Measurements from ENCODE around the gene CCNY.

Gene CCNY

GRCh38 chr10:35607475-35608327, 271.4 kb downstream of the CCNY start:
- H3K9me3 ChIP-seq (replicated peaks in 1 of 2; ENCODE audit: control insufficient read depth in 2 of 2, insufficient read depth in 1 of 2, low read depth in 1 of 2, low read length in 2 of 2): peaks cover 0 to 6% of the 10 kb centered on the region in 2 donors
- H3K4me1 ChIP-seq (ENCODE audit: control insufficient read depth in 2 of 2, insufficient read depth in 1 of 2, low read depth in 1 of 2, low read length in 2 of 2): no peaks in the 10 kb centered on the region
- peak overlapping the region; percentile 12 for H3K23ac ChIP-seq (ENCODE audit: low read depth, low read length, poor library complexity)
- no peak overlapping the region for H3K4me2 ChIP-seq (ENCODE audit: insufficient read depth, low read length, poor library complexity, severe bottlenecking)
- no peak for DNase-seq (ENCODE audit: low spot score)
- H4K8ac ChIP-seq (ENCODE audit: low read depth, low read length): no peak overlapping the region
- no peaks in the 10 kb centered on the region for H3K79me1 ChIP-seq (ENCODE audit: low read depth, low read length)
- H3K27me3 ChIP-seq (ENCODE audit: control insufficient read depth in 3 of 3, insufficient read depth in 3 of 3, low read depth in 1 of 3, low read length in 3 of 3): peaks cover 0 to 5% (median 0%) of the 10 kb centered on the region in 3 experiments
- H3K14ac ChIP-seq (ENCODE audit: low read length): no peak overlapping the region
- H2AK5ac ChIP-seq (ENCODE audit: low read depth, low read length): peak overlapping the region; percentile 46
- H3K36me3 ChIP-seq (replicated peaks in 1 of 2; ENCODE audit: control insufficient read depth in 2 of 2, insufficient read depth in 2 of 2, low read length in 2 of 2): no peaks in the 10 kb centered on the region
- H3K9ac ChIP-seq (ENCODE audit: low read depth, low read length, poor library complexity): peak overlapping the region; percentile 25
- H3K4ac ChIP-seq (ENCODE audit: low read length): no peak overlapping the region
- WGBS, 2 donors (ENCODE audit: extremely low coverage in 2 of 2, insufficient read length in 2 of 2, insufficient replicate concordance in 1 of 2): no CpG with 5 or more reads among the region's 78 CpGs
- H3K4me3 ChIP-seq (ENCODE audit: low read length in 2 of 2): no peak overlapping the region
- H4K91ac ChIP-seq (ENCODE audit: low read depth, low read length, poor library complexity): no peak overlapping the region
- H2BK15ac ChIP-seq (ENCODE audit: low read length): no peak overlapping the region
- no peak overlapping the region for H3K27ac ChIP-seq (replicated peaks; ENCODE audit: low read length)
- H3K18ac ChIP-seq (ENCODE audit: low read length): peak overlapping the region; percentile 57
- H2BK12ac ChIP-seq (ENCODE audit: low read length): no peak overlapping the region
- no peak overlapping the region for H2BK5ac ChIP-seq (ENCODE audit: low read length)
- H2BK120ac ChIP-seq (ENCODE audit: low read depth, low read length): no peak overlapping the region
- H2AFZ ChIP-seq (ENCODE audit: low read length): no peak overlapping the region

GRCh38 chr10:35608328-35608672, 272.0 kb downstream of the CCNY start:
- H2BK12ac ChIP-seq (ENCODE audit: low read length): no peak overlapping the region
- no CpG with 5 or more reads among the region's 16 CpGs for WGBS, 2 donors (ENCODE audit: extremely low coverage in 2 of 2, insufficient read length in 2 of 2, insufficient replicate concordance in 1 of 2)
- no peak for DNase-seq (ENCODE audit: low spot score)
- no peak overlapping the region for H3K23ac ChIP-seq (ENCODE audit: low read depth, low read length, poor library complexity)
- H3K27me3 ChIP-seq (ENCODE audit: control insufficient read depth in 3 of 3, insufficient read depth in 3 of 3, low read depth in 1 of 3, low read length in 3 of 3): peaks cover 0 to 5% (median 0%) of the 10 kb centered on the region in 3 experiments
- H2AFZ ChIP-seq (ENCODE audit: low read length): no peak overlapping the region
- H3K9me3 ChIP-seq (replicated peaks in 1 of 2; ENCODE audit: control insufficient read depth in 2 of 2, insufficient read depth in 1 of 2, low read depth in 1 of 2, low read length in 2 of 2): peaks cover 0 to 6% of the 10 kb centered on the region in 2 donors
- H2AK5ac ChIP-seq (ENCODE audit: low read depth, low read length): no peak overlapping the region
- H4K8ac ChIP-seq (ENCODE audit: low read depth, low read length): no peak overlapping the region
- H2BK120ac ChIP-seq (ENCODE audit: low read depth, low read length): no peak overlapping the region
- H3K4me2 ChIP-seq (ENCODE audit: insufficient read depth, low read length, poor library complexity, severe bottlenecking): no peak overlapping the region
- H3K79me1 ChIP-seq (ENCODE audit: low read depth, low read length): no peaks in the 10 kb centered on the region
- H3K36me3 ChIP-seq (replicated peaks in 1 of 2; ENCODE audit: control insufficient read depth in 2 of 2, insufficient read depth in 2 of 2, low read length in 2 of 2): no peaks in the 10 kb centered on the region
- peak overlapping the region; percentile 25 for H3K9ac ChIP-seq (ENCODE audit: low read depth, low read length, poor library complexity)
- no peak overlapping the region for H3K14ac ChIP-seq (ENCODE audit: low read length)
- H2BK15ac ChIP-seq (ENCODE audit: low read length): no peak overlapping the region
- H3K4me3 ChIP-seq (ENCODE audit: low read length in 2 of 2): no peak overlapping the region
- peak overlapping the region; percentile 57 for H3K18ac ChIP-seq (ENCODE audit: low read length)
- H3K4ac ChIP-seq (ENCODE audit: low read length): no peak overlapping the region
- no peak overlapping the region for H2BK5ac ChIP-seq (ENCODE audit: low read length)
- no peak overlapping the region for H3K27ac ChIP-seq (replicated peaks; ENCODE audit: low read length)
- no peak overlapping the region for H4K91ac ChIP-seq (ENCODE audit: low read depth, low read length, poor library complexity)
- no peaks in the 10 kb centered on the region for H3K4me1 ChIP-seq (ENCODE audit: control insufficient read depth in 2 of 2, insufficient read depth in 1 of 2, low read depth in 1 of 2, low read length in 2 of 2)

- Histone ChIP-seq H4K91ac (ENCODE audit: low read depth, low read length, poor library complexity) (no peak overlapping the region), H3K18ac (ENCODE audit: low read length) (no peak overlapping the region), H3K23ac (ENCODE audit: low read depth, low read length, poor library complexity) (no peak overlapping the region), H2BK120ac (ENCODE audit: low read depth, low read length) (no peak overlapping the region), H2BK15ac (ENCODE audit: low read length) (no peak overlapping the region), H2AK5ac (ENCODE audit: low read depth, low read length) (no peak overlapping the region), H3K9ac (ENCODE audit: low read depth, low read length, poor library complexity) (no peak overlapping the region), H3K9me3 (replicated peaks in 1 of 2; ENCODE audit: control insufficient read depth in 2 of 2, insufficient read depth in 1 of 2, low read depth in 1 of 2, low read length in 2 of 2) (peaks cover 0 to 6% of the 10 kb centered on the region in 2 donors), H4K8ac (ENCODE audit: low read depth, low read length) (no peak overlapping the region), H3K36me3 (replicated peaks in 1 of 2; ENCODE audit: control insufficient read depth in 2 of 2, insufficient read depth in 2 of 2, low read length in 2 of 2) (no peaks in the 10 kb centered on the region), H3K14ac (ENCODE audit: low read length) (no peak overlapping the region), H3K4me2 (ENCODE audit: insufficient read depth, low read length, poor library complexity, severe bottlenecking) (no peak overlapping the region), H2BK12ac (ENCODE audit: low read length) (no peak overlapping the region), H3K27ac (replicated peaks; ENCODE audit: low read length) (no peak overlapping the region), H3K4ac (ENCODE audit: low read length) (no peak overlapping the region), H2BK5ac (ENCODE audit: low read length) (no peak overlapping the region), H3K4me3 (ENCODE audit: low read length in 2 of 2) (no peak overlapping the region), H2AFZ (ENCODE audit: low read length) (no peak overlapping the region), H3K79me1 (ENCODE audit: low read depth, low read length) (no peaks in the 10 kb centered on the region), H3K4me1 (ENCODE audit: control insufficient read depth in 2 of 2, insufficient read depth in 1 of 2, low read depth in 1 of 2, low read length in 2 of 2) (no peaks in the 10 kb centered on the region), H3K27me3 (ENCODE audit: control insufficient read depth in 3 of 3, insufficient read depth in 3 of 3, low read depth in 1 of 3, low read length in 3 of 3) (no peaks in the 10 kb centered on the region)
- no peak for DNase-seq (ENCODE audit: low spot score)
- no CpG with 5 or more reads among the region's 6 CpGs for WGBS, 2 donors (ENCODE audit: extremely low coverage in 2 of 2, insufficient read length in 2 of 2, insufficient replicate concordance in 1 of 2)
Measured at GRCh38 chr10:35611750-35612149, 275.4 kb downstream of the CCNY start.

- no peak overlapping the region for H2BK12ac ChIP-seq (ENCODE audit: low read length)
- no peak overlapping the region for H3K4me3 ChIP-seq (ENCODE audit: low read length in 2 of 2)
- H3K9me3 ChIP-seq (replicated peaks in 1 of 2; ENCODE audit: control insufficient read depth in 2 of 2, insufficient read depth in 1 of 2, low read depth in 1 of 2, low read length in 2 of 2): peaks cover 0 to 6% of the 10 kb centered on the region in 2 donors
- H3K4me2 ChIP-seq (ENCODE audit: insufficient read depth, low read length, poor library complexity, severe bottlenecking): no peak overlapping the region
- DNase-seq (ENCODE audit: low spot score): no peak
- no peaks in the 10 kb centered on the region for H3K27me3 ChIP-seq (ENCODE audit: control insufficient read depth in 3 of 3, insufficient read depth in 3 of 3, low read depth in 1 of 3, low read length in 3 of 3)
- H3K18ac ChIP-seq (ENCODE audit: low read length): no peak overlapping the region
- H3K79me1 ChIP-seq (ENCODE audit: low read depth, low read length): no peaks in the 10 kb centered on the region
- H3K9ac ChIP-seq (ENCODE audit: low read depth, low read length, poor library complexity): no peak overlapping the region
- no CpG with 5 or more reads among the region's 6 CpGs for WGBS, 2 donors (ENCODE audit: extremely low coverage in 2 of 2, insufficient read length in 2 of 2, insufficient replicate concordance in 1 of 2)
- no peak overlapping the region for H2AK5ac ChIP-seq (ENCODE audit: low read depth, low read length)
- H3K4me1 ChIP-seq (ENCODE audit: control insufficient read depth in 2 of 2, insufficient read depth in 1 of 2, low read depth in 1 of 2, low read length in 2 of 2): no peaks in the 10 kb centered on the region
- no peak overlapping the region for H2BK5ac ChIP-seq (ENCODE audit: low read length)
- H4K91ac ChIP-seq (ENCODE audit: low read depth, low read length, poor library complexity): no peak overlapping the region
- H2BK15ac ChIP-seq (ENCODE audit: low read length): no peak overlapping the region
- H3K23ac ChIP-seq (ENCODE audit: low read depth, low read length, poor library complexity): no peak overlapping the region
- H3K4ac ChIP-seq (ENCODE audit: low read length): no peak overlapping the region
- no peak overlapping the region for H3K27ac ChIP-seq (replicated peaks; ENCODE audit: low read length)
- no peak overlapping the region for H4K8ac ChIP-seq (ENCODE audit: low read depth, low read length)
- no peak overlapping the region for H3K14ac ChIP-seq (ENCODE audit: low read length)
- H2BK120ac ChIP-seq (ENCODE audit: low read depth, low read length): no peak overlapping the region
- H2AFZ ChIP-seq (ENCODE audit: low read length): no peak overlapping the region
- no peaks in the 10 kb centered on the region for H3K36me3 ChIP-seq (replicated peaks in 1 of 2; ENCODE audit: control insufficient read depth in 2 of 2, insufficient read depth in 2 of 2, low read length in 2 of 2)
Measured at GRCh38 chr10:35612385-35613106, 276.2 kb downstream of the CCNY start.
